ENCODE data around the gene VAV3. TPM values are rescaled to one million over a fixed set of nuclear protein-coding genes. Genes with fewer than 3 reads are reported as not detected.

VAV3 gene
- total RNA-seq, 1 donor from 2014 or later, result 29.1 TPM

DNA sequence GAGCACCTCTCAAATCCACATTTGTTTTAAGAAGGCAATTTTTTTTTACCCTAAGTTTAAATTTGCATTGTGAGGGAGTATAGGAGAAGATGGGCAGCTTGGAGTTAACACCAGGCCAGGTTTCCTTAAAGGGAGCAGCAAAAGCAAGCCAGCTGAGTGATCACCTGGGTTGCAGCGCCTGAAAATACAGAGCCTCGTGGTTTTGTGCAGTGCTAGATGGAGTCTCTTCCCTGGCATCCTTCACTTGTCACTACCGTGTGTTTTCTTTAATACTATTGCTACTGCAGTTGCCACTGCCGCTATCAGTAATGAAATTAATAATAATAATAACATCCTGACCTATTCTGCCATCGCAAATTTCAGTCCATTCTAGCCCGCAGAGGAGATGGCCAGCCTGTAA is 35.2 kb upstream of the VAV3 start:
- ChIA-PET CTCF (no interaction called here), POLR2A (no interaction called here)
- no peak overlapping the region for H3K4me3 Mint-ChIP-seq
- intact Hi-C loops (cut with micrococcal nuclease), result no loop called here
- no peaks in the 10 kb centered on the region for H3K4me1 Mint-ChIP-seq
- ATAC-seq (ENCODE audit: low read depth) (no peak), DNase-seq (no peak)
- peaks cover 1% of the 10 kb centered on the region for H3K36me3 Mint-ChIP-seq (ENCODE audit: low read depth)
- no peak for TF ChIP-seq CTCF (IDR thresholded peaks at IDR 0.05)
- H3K27me3 Mint-ChIP-seq, result no peaks in the 10 kb centered on the region
- H3K9me3 Mint-ChIP-seq, result peaks cover 2% of the 10 kb centered on the region
- no peak overlapping the region for H3K27ac Mint-ChIP-seq

DNA sequence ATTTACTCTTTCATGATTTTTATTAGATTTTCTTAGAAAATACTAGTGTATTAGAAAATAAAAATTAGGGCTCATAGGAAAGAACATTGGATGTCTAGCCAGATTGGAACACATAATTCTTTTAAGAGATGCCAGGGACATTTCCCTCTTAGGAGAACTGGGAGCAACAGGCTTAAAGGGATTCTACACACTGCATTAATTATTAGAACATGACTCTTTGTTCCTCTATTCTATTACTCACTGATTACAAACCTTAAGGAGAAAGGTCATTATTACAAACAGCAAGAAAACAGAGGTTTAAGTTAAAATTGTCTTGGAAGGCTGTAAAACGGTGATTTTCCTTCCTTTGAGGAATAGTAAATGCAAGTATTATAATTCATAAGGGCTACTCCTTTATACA is 32.9 kb upstream of the VAV3 start:
- no peak for ATAC-seq (ENCODE audit: low read depth)
- peaks cover 4% of the 10 kb centered on the region for H3K36me3 Mint-ChIP-seq (ENCODE audit: low read depth)
- no peak overlapping the region for H3K4me3 Mint-ChIP-seq
- H3K4me1 Mint-ChIP-seq, result no peaks in the 10 kb centered on the region
- TF ChIP-seq CTCF (IDR thresholded peaks at IDR 0.05), result no peak
- H3K9me3 Mint-ChIP-seq, result no peaks in the 10 kb centered on the region
- no peaks in the 10 kb centered on the region for H3K27me3 Mint-ChIP-seq
- H3K27ac Mint-ChIP-seq, result no peak overlapping the region
- intact Hi-C loops (cut with micrococcal nuclease), result no loop called here
- CTCF ChIA-PET, result no interaction called here
- no peak for DNase-seq
- POLR2A ChIA-PET, result no interaction called here

- ChIA-PET POLR2A (no interaction called here), CTCF (no interaction called here)
- Mint-ChIP-seq H3K4me1 (no peaks in the 10 kb centered on the region), H3K27ac (no peak overlapping the region), H3K27me3 (no peaks in the 10 kb centered on the region), H3K9me3 (peaks cover 3% of the 10 kb centered on the region), H3K4me3 (no peak overlapping the region), H3K36me3 (ENCODE audit: low read depth) (peaks cover 6% of the 10 kb centered on the region)
- DNase-seq, result no peak
- intact Hi-C loops (cut with micrococcal nuclease), result no loop called here
- no peak for ATAC-seq (ENCODE audit: low read depth)
- TF ChIP-seq CTCF (IDR thresholded peaks at IDR 0.05), result no peak
Measured at GRCh38 chr1:107993920-107994319, 28.9 kb upstream of the VAV3 start.

GRCh38 chr1:107992347-107992746 is 27.4 kb upstream of the VAV3 start:
- DNase-seq (no peak), ATAC-seq (ENCODE audit: low read depth) (no peak)
- ChIA-PET CTCF (no interaction called here), POLR2A (no interaction called here)
- H3K27ac Mint-ChIP-seq, result no peak overlapping the region
- no peak for TF ChIP-seq CTCF (IDR thresholded peaks at IDR 0.05)
- H3K9me3 Mint-ChIP-seq, result peaks cover 3% of the 10 kb centered on the region
- H3K4me1 Mint-ChIP-seq, result no peaks in the 10 kb centered on the region
- intact Hi-C loops (cut with micrococcal nuclease), result no loop called here
- no peaks in the 10 kb centered on the region for H3K27me3 Mint-ChIP-seq
- peaks cover 6% of the 10 kb centered on the region for H3K36me3 Mint-ChIP-seq (ENCODE audit: low read depth)
- no peak overlapping the region for H3K4me3 Mint-ChIP-seq

GRCh38 chr1:107991371-107992066 is 26.5 kb upstream of the VAV3 start:
- H3K4me3 Mint-ChIP-seq, result no peak overlapping the region
- peaks cover 3% of the 10 kb centered on the region for H3K9me3 Mint-ChIP-seq
- intact Hi-C loops (cut with micrococcal nuclease), result loop anchor here (2.0 kb wide), 1 partner anchor 15 kb away; no protein-coding TSS in a partner anchor
- no peak for TF ChIP-seq CTCF (IDR thresholded peaks at IDR 0.05)
- H3K4me1 Mint-ChIP-seq, result no peaks in the 10 kb centered on the region
- DNase-seq, result no peak
- no peak for ATAC-seq (ENCODE audit: low read depth)
- H3K36me3 Mint-ChIP-seq (ENCODE audit: low read depth), result peaks cover 6% of the 10 kb centered on the region
- ChIA-PET CTCF (no interaction called here), POLR2A (no interaction called here)
- H3K27me3 Mint-ChIP-seq, result no peaks in the 10 kb centered on the region
- H3K27ac Mint-ChIP-seq, result no peak overlapping the region

Data from activated B cell treated with CpG ODN at 0.5 μM for 24 hours (primary cell).